ENCODE measurements around the gene DUSP1. TPM values are rescaled to one million over a fixed set of nuclear protein-coding genes. Genes with fewer than 3 reads are reported as not detected.

The DUSP1 gene
- total RNA-seq, 4 donors from 2014 or later, result 455 to 718 (median 676) TPM

GRCh38 chr5:172730222-172730621, 40.8 kb downstream of the DUSP1 start:
- H3K27ac ChIP-seq (replicated peaks in 1 of 4), result no peak overlapping the region
- no peaks in the 10 kb centered on the region for H3K36me3 ChIP-seq
- H3K9me3 ChIP-seq, result no peaks in the 10 kb centered on the region
- H3K4me3 ChIP-seq, result no peak overlapping the region
- no peaks in the 10 kb centered on the region for H3K27me3 ChIP-seq
- H3K4me1 ChIP-seq, result peaks cover 34 to 43% (median 38%) of the 10 kb centered on the region in 4 donors
- intact Hi-C loops (cut with DNase I), result no loop called here
- TF ChIP-seq EP300 (IDR thresholded peaks at IDR 0.05), result no peak
- TF ChIP-seq CTCF (IDR thresholded peaks at IDR 0.05), result no peak
- no peak for TF ChIP-seq POLR2A (IDR thresholded peaks at IDR 0.05; ENCODE audit: low read depth)
- no peak for TF ChIP-seq POLR2AphosphoS5 (IDR thresholded peaks at IDR 0.05)
- WGBS, result 96% methylated on average over 5 of the region's 6 CpGs
- no peak for DNase-seq (ENCODE audit: extremely low spot score)

GRCh38 chr5:172729588-172729987, 41.4 kb downstream of the DUSP1 start:
- H3K27ac ChIP-seq (replicated peaks in 1 of 4), result no peak overlapping the region
- no peaks in the 10 kb centered on the region for H3K27me3 ChIP-seq
- TF ChIP-seq POLR2AphosphoS5 (IDR thresholded peaks at IDR 0.05) (no peak), CTCF (IDR thresholded peaks at IDR 0.05) (no peak), POLR2A (IDR thresholded peaks at IDR 0.05; ENCODE audit: low read depth) (no peak), EP300 (IDR thresholded peaks at IDR 0.05) (no peak)
- no peaks in the 10 kb centered on the region for H3K36me3 ChIP-seq
- intact Hi-C loops (cut with DNase I), result no loop called here
- no peaks in the 10 kb centered on the region for H3K9me3 ChIP-seq
- WGBS, result 83% methylated on average over 3 of the region's 13 CpGs
- H3K4me3 ChIP-seq, result no peak overlapping the region
- peaks cover 30 to 37% (median 34%) of the 10 kb centered on the region in 4 donors for H3K4me1 ChIP-seq
- DNase-seq (ENCODE audit: extremely low spot score), result no peak

- H3K36me3 ChIP-seq, result no peaks in the 10 kb centered on the region
- no peak for DNase-seq (ENCODE audit: extremely low spot score)
- no peak overlapping the region for H3K4me3 ChIP-seq
- no peak overlapping the region for H3K27ac ChIP-seq (replicated peaks in 1 of 4)
- no peaks in the 10 kb centered on the region for H3K9me3 ChIP-seq
- H3K27me3 ChIP-seq, result no peaks in the 10 kb centered on the region
- intact Hi-C loops (cut with DNase I), result no loop called here
- no peak for TF ChIP-seq EP300 (IDR thresholded peaks at IDR 0.05)
- TF ChIP-seq CTCF (IDR thresholded peaks at IDR 0.05), result no peak
- no peak for TF ChIP-seq POLR2A (IDR thresholded peaks at IDR 0.05; ENCODE audit: low read depth)
- TF ChIP-seq POLR2AphosphoS5 (IDR thresholded peaks at IDR 0.05), result no peak
- H3K4me1 ChIP-seq, result peaks cover 20 to 28% (median 25%) of the 10 kb centered on the region in 4 donors
- 87% methylated on average over 10 of the region's 10 CpGs for WGBS
These were observed 42.3 kb downstream of the DUSP1 start for GRCh38 chr5:172728481-172729241.

- Histone ChIP-seq H3K36me3 (no peaks in the 10 kb centered on the region), H3K4me1 (peaks cover 17 to 26% (median 20%) of the 10 kb centered on the region in 4 donors), H3K27me3 (no peaks in the 10 kb centered on the region), H3K27ac (replicated peaks in 1 of 4) (no peak overlapping the region), H3K4me3 (no peak overlapping the region), H3K9me3 (no peaks in the 10 kb centered on the region)
- TF ChIP-seq POLR2AphosphoS5 (IDR thresholded peaks at IDR 0.05) (no peak), EP300 (IDR thresholded peaks at IDR 0.05) (no peak), POLR2A (IDR thresholded peaks at IDR 0.05; ENCODE audit: low read depth) (no peak), CTCF (IDR thresholded peaks at IDR 0.05) (no peak)
- 97% methylated on average over 5 of the region's 7 CpGs for WGBS
- no peak for DNase-seq (ENCODE audit: extremely low spot score)
- intact Hi-C loops (cut with DNase I), result no loop called here
These were observed 43.4 kb downstream of the DUSP1 start for GRCh38 chr5:172727551-172727950.

All from esophagus muscularis mucosa (tissue), 4 donors.